HG03025 (cell line): ENCODE data around the gene TMEM63C.
"Not testable (repeated sequence)": the region's sequence is repeated elsewhere in the genome, so short reads cannot be mapped to it uniquely, and the experiment has no call there.

Experiments
- ATAC-seq: cut with Tn5 transposase; IDR thresholded peaks from one replicate; pipeline ENCODE4 v1.9.1; 2021; ENCODE audit warnings: mild to moderate bottlenecking, moderate library complexity; ENCODE audit not compliant: unreplicated experiment, low FRiP score

The TMEM63C gene

GRCh38 chr14:77153802-77154201, 27.8 kb upstream of the TMEM63C start:
- ATAC-seq: no peak

GRCh38 chr14:77154421-77154820, 27.2 kb upstream of the TMEM63C start:
- no peak for ATAC-seq

GRCh38 chr14:77155083-77155482, 26.5 kb upstream of the TMEM63C start:
- ATAC-seq: no peak

- ATAC-seq: no peak
Observed at GRCh38 chr14:77157740-77158139, 23.9 kb upstream of the TMEM63C start.

- ATAC-seq: no peak
Observed at GRCh38 chr14:77158175-77158881, 23.3 kb upstream of the TMEM63C start.

DNA sequence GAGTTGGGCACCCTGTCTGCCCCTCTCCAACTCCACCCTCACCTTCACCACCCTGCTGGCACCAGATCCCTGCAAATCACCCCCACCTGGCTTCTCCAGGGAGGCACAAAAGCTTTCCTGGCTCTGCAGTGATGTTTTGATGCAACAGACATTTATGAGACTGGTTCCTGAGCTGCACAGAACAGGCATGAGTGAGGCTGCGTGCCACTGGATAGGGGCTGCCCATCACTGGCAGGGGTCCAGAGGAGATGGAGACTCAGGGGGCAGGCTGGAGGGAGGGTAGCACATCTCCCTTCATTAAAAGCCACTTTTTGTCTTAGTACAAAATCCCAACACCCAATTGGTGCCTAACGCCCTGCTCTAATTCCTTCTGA, 22.7 kb upstream of the TMEM63C start:
- ATAC-seq: no peak

GRCh38 chr14:77161011-77161410, 20.6 kb upstream of the TMEM63C start:
- ATAC-seq: no peak

- no peak for ATAC-seq
Observed at GRCh38 chr14:77170045-77170444, 11.6 kb upstream of the TMEM63C start.

GRCh38 chr14:77172916-77173315, 8.7 kb upstream of the TMEM63C start:
- no peak for ATAC-seq

GRCh38 chr14:77173911-77174617, 7.5 kb upstream of the TMEM63C start:
- not testable (repeated sequence) for ATAC-seq

- ATAC-seq: no peak
Observed at GRCh38 chr14:77175843-77176242, 5.8 kb upstream of the TMEM63C start.

- no peak for ATAC-seq
Observed at GRCh38 chr14:77177702-77178101, 3.9 kb upstream of the TMEM63C start.

GRCh38 chr14:77178656-77179055, 2.9 kb upstream of the TMEM63C start:
- ATAC-seq: no peak

DNA sequence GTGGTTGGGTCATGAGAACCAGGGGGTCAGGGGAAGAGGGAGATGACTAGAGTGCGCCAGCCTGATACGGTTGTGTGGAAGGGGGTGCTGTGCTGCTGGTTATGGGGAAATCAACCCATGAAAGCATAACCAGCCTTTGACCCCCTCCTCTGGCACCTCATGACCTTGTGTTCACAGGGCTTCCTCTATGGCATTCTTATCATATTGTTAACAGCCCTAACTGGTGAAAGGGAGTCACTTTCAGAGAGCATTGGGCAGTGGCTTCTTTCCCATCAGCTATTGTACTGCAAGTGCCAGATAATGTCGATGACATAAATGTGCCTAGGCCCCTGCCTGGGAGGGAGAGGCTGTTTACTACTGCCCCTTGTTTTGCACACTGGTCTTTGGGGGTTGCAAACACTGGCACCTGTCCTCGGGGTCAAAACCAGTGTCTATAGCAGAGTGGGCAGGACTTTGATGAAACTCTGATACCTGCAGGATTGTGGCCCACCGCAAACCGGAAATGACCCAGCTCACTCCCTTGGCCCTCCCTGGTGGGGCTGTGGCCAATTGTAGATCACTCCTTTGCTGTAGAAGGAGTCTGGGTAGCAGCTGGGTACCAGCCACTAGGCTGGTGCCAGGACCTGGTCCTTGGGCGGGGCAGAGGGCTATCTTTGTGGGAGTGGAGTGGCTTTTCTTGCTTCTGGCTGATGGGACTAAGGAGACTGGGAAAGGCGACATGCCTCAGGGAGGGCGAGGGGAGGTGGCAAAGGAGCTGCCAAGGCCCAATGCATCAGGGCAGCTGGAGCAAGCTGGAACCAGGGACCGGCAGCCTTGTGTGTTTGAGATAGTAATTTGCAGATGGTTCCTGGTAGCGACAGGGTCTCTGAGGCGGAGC, 634 bp upstream of the TMEM63C start:
- ATAC-seq: no peak

DNA sequence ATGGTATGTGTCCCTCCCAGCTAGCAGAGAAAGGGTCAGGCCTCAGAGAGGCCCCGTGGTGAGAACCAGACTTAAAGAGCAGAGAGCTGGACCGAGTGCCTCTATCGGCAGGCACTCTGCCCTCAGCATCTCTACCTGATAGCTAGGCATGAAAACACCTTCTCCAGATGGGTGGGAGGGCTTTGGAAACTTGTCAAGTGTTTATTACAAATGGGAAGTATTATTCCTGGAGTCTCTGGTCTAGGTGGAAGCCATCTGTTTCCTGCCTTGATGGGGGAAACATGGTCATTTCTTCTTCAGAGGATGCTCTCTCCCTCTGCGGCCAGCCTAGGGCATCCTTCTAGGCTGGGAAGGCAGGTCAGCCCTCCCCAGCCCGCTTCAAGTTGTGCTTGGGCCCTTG, 2.3 kb downstream of the TMEM63C start:
- ATAC-seq: no peak

DNA sequence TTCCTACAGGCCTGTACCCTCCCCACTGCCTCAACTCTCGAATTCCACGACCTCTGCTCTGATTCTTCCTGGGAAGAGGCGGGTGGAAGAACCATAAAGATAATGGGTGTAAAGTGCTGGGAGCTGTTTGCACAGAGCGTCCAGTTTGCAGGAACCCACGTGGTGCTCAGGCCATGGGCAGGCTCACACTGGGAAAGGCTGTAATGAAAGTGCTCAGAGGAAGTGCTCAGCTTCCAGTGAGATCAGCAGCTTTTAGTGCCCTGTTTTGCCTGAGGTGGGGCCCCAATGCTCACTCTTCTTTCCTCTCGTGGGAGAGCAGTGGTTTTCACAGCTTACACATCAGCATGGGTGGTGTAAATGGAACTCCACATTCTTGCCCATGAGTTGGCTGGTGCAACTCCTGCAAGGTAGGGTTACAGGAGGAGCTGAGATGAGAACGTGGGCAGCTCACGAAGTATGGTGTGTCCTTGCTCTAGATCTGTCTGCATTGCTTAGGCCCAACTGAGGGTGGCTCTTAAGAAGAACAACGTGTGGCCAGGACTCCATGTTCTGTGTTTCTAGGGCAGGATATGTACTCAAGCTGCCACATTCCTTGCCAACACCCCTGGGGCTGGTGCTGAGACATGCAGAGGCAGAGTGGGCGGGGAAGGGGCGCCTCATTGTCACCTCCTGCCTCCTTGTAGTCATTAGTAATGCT, 2.9 kb downstream of the TMEM63C start:
- no peak for ATAC-seq

GRCh38 chr14:77185093-77185465, 3.5 kb downstream of the TMEM63C start:
- ATAC-seq: no peak

GRCh38 chr14:77186911-77187648, 5.5 kb downstream of the TMEM63C start:
- no peak for ATAC-seq

- ATAC-seq: no peak
Observed at GRCh38 chr14:77187649-77188012, 6.0 kb downstream of the TMEM63C start.

GRCh38 chr14:77189479-77189878, 7.9 kb downstream of the TMEM63C start:
- ATAC-seq: no peak
